GM12878 (cell line): ENCODE data around the gene QSOX2.

Experiments
- CHD4 ChIP-seq: fragments of 200-600 bp; sonication (generic); IDR thresholded peaks from 2 replicates; pipeline ENCODE4 v1.6.1; 2016; ENCODE audit warnings: mild to moderate bottlenecking
- EED ChIP-seq: sonication (generic); IDR thresholded peaks from 2 replicates; pipeline ENCODE4 v1.6.1; 2016; ENCODE audit warnings: antibody characterized with exemption, low read depth
- POLR2A ChIP-seq: IDR thresholded peaks from 2 replicates; pipeline ENCODE4 v1.6.1; 2011; ENCODE audit warnings: low read depth, mild to moderate bottlenecking, low read length
- TF ChIP-seq, protein P1 (sequence below), 3 experiments: IDR thresholded peaks in 2 of 3; conservative IDR thresholded peaks in 1 of 3; 2 replicates each; pipeline ENCODE4 v1.5.1; 2011; ENCODE audit warnings: low read depth in 3 of 3, low read length in 3 of 3, mild to moderate bottlenecking in 3 of 3, control low read depth in 2 of 3, moderate library complexity in 2 of 3, inconsistent platforms in 1 of 3, mixed read lengths in 1 of 3; ENCODE audit not compliant: control insufficient read depth in 2 of 3, insufficient read depth in 1 of 3; ENCODE audit errors: extremely low read depth in 1 of 3

DNA sequence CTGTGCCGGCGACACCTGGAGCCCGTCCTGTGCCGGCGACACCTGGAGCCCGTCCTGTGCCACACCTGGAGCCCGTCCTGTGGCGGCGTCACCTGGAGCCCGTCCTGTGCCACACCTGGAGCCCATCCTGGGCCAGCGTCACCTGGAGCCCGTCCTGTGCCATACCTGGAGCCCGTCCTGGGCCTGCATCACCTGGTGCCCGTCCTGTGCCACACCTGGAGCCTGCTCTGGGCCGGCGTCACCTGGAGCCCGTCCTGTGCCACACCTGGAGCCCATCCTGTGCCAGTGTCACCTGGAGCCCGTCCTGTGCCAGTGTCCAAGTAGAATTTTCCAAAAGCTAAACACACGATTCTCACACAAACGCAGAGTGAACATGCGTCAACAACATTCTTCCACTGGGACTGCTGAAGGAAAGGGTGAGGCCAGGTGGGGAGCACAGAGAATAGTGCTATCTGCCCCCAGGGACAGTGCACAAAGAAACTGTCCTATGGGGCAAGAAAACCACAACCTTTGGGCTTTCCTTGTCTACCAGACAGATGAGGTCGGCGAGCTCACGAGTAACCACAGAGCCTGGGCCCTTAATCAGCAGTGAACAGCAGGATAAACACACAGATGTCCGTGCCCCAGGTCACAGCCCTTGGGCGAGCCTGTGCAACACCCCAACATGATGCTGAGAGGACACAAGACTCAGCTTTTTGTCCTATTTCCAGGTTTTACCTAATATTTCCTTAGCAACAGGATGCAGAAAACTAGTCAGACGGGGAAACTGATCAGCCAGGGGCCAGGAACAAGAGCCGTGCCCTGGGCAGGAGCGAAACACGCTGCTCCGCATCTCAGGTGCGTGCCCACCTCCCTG lies 7.9 kb downstream of the QSOX2 start:
- TF ChIP-seq CHD4 (no peak), POLR2A (no peak), EED (no peak)
- TF ChIP-seq, protein P1, sequence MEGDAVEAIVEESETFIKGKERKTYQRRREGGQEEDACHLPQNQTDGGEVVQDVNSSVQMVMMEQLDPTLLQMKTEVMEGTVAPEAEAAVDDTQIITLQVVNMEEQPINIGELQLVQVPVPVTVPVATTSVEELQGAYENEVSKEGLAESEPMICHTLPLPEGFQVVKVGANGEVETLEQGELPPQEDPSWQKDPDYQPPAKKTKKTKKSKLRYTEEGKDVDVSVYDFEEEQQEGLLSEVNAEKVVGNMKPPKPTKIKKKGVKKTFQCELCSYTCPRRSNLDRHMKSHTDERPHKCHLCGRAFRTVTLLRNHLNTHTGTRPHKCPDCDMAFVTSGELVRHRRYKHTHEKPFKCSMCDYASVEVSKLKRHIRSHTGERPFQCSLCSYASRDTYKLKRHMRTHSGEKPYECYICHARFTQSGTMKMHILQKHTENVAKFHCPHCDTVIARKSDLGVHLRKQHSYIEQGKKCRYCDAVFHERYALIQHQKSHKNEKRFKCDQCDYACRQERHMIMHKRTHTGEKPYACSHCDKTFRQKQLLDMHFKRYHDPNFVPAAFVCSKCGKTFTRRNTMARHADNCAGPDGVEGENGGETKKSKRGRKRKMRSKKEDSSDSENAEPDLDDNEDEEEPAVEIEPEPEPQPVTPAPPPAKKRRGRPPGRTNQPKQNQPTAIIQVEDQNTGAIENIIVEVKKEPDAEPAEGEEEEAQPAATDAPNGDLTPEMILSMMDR (IDR thresholded peaks at IDR 0.05 in 2 of 3, conservative IDR thresholded peaks at IDR 0.05 in 1 of 3; ENCODE audit: control insufficient read depth in 2 of 3, extremely low read depth in 1 of 3, insufficient read depth in 1 of 3, low read depth in 3 of 3, low read length in 3 of 3) = no peak
